Measurements from ENCODE around the gene SYNPO2L. TPM values are rescaled to one million over a fixed set of nuclear protein-coding genes. Genes with fewer than 3 reads are reported as not detected.
"Not testable (repeated sequence)": the region's sequence is repeated elsewhere in the genome, so short reads cannot be mapped to it uniquely, and the experiment has no call there.

Gene SYNPO2L
- 0.05 TPM in 1 of 2 replicates, not detected in the other for total RNA-seq

GRCh38 chr10:73655990-73656298 is at the start of gene SYNPO2L:
TSS of gene SYNPO2L (minus strand) at chr10:73656029. CDS start at chr10:73655922, 107 bp downstream.
- Mint-ChIP-seq H3K9me3 (no peaks in the 10 kb centered on the region), H3K27ac (no peak within 1 kb of the TSS), H3K36me3 (ENCODE audit: low read depth) (no peaks in the 10 kb centered on the region), H3K4me3 (no peak within 1 kb of the TSS), H3K4me1 (no peaks in the 10 kb centered on the region), H3K27me3 (no peaks in the 10 kb centered on the region)
- ChIA-PET CTCF (no interaction called here), POLR2A (no interaction called here)
- intact Hi-C loops (cut with micrococcal nuclease) = no loop called here
- no peak for ATAC-seq (ENCODE audit: low read depth)
- DNase-seq = no peak
- no peak for TF ChIP-seq CTCF (IDR thresholded peaks at IDR 0.05)

GRCh38 chr10:73703924-73704323 is 48.1 kb upstream of the SYNPO2L start:
- POLR2A ChIA-PET; H3K27me3 Mint-ChIP-seq; H3K4me1 Mint-ChIP-seq; H3K27ac Mint-ChIP-seq; H3K4me3 Mint-ChIP-seq; H3K9me3 Mint-ChIP-seq; ATAC-seq (ENCODE audit: low read depth); DNase-seq; intact Hi-C loops (cut with micrococcal nuclease); CTCF ChIA-PET: not testable (repeated sequence)
- peaks cover 33% of the 10 kb centered on the region for H3K36me3 Mint-ChIP-seq (ENCODE audit: low read depth)

- POLR2A ChIA-PET; H3K27ac Mint-ChIP-seq; ATAC-seq (ENCODE audit: low read depth): not testable (repeated sequence)
Observed at GRCh38 chr10:73698819-73699218, 43.0 kb upstream of the SYNPO2L start.

GRCh38 chr10:73697675-73698159 is 41.9 kb upstream of the SYNPO2L start, which contains the start of gene AGAP5:
TSS of gene AGAP5 (minus strand) at chr10:73698109. CDS start at chr10:73697755, 354 bp downstream.
- POLR2A ChIA-PET, CTCF ChIA-PET: not testable (repeated sequence)

More at GRCh38 chr10:73698819-73699218, 43.0 kb upstream of the SYNPO2L start:
- H3K27me3 Mint-ChIP-seq; CTCF ChIA-PET; intact Hi-C loops (cut with micrococcal nuclease); H3K4me3 Mint-ChIP-seq; DNase-seq; H3K9me3 Mint-ChIP-seq; H3K4me1 Mint-ChIP-seq: not testable (repeated sequence)
- H3K36me3 Mint-ChIP-seq (ENCODE audit: low read depth) = peaks cover 30% of the 10 kb centered on the region

GRCh38 chr10:73695302-73695701 is 39.5 kb upstream of the SYNPO2L start:
- H3K27me3 Mint-ChIP-seq; POLR2A ChIA-PET; intact Hi-C loops (cut with micrococcal nuclease); H3K27ac Mint-ChIP-seq; ATAC-seq (ENCODE audit: low read depth); H3K4me1 Mint-ChIP-seq; CTCF ChIA-PET; H3K9me3 Mint-ChIP-seq; H3K4me3 Mint-ChIP-seq; DNase-seq: not testable (repeated sequence)
- peaks cover 25% of the 10 kb centered on the region for H3K36me3 Mint-ChIP-seq (ENCODE audit: low read depth)

More at GRCh38 chr10:73697675-73698159, 41.9 kb upstream of the SYNPO2L start, which contains the start of gene AGAP5:
- ATAC-seq (ENCODE audit: low read depth); DNase-seq; H3K4me1 Mint-ChIP-seq; H3K27me3 Mint-ChIP-seq; H3K4me3 Mint-ChIP-seq; H3K27ac Mint-ChIP-seq; intact Hi-C loops (cut with micrococcal nuclease); H3K9me3 Mint-ChIP-seq: not testable (repeated sequence)
- peaks cover 29% of the 10 kb centered on the region for H3K36me3 Mint-ChIP-seq (ENCODE audit: low read depth)

GRCh38 chr10:73690755-73691154 is 34.9 kb upstream of the SYNPO2L start:
- H3K27ac Mint-ChIP-seq, CTCF ChIA-PET: not testable (repeated sequence)
- peaks cover 25% of the 10 kb centered on the region for H3K36me3 Mint-ChIP-seq (ENCODE audit: low read depth)

GRCh38 chr10:73689596-73689995 is 33.8 kb upstream of the SYNPO2L start:
- H3K27me3 Mint-ChIP-seq; H3K4me1 Mint-ChIP-seq; POLR2A ChIA-PET; H3K9me3 Mint-ChIP-seq; H3K27ac Mint-ChIP-seq; intact Hi-C loops (cut with micrococcal nuclease); ATAC-seq (ENCODE audit: low read depth); H3K4me3 Mint-ChIP-seq; CTCF ChIA-PET; DNase-seq: not testable (repeated sequence)
- H3K36me3 Mint-ChIP-seq (ENCODE audit: low read depth) = peaks cover 26% of the 10 kb centered on the region

More at GRCh38 chr10:73690755-73691154, 34.9 kb upstream of the SYNPO2L start:
- intact Hi-C loops (cut with micrococcal nuclease); H3K4me1 Mint-ChIP-seq; H3K9me3 Mint-ChIP-seq; H3K27me3 Mint-ChIP-seq; ATAC-seq (ENCODE audit: low read depth); POLR2A ChIA-PET; H3K4me3 Mint-ChIP-seq; DNase-seq: not testable (repeated sequence)

- ATAC-seq (ENCODE audit: low read depth); H3K27ac Mint-ChIP-seq; H3K9me3 Mint-ChIP-seq; CTCF ChIA-PET; DNase-seq; intact Hi-C loops (cut with micrococcal nuclease); H3K27me3 Mint-ChIP-seq; POLR2A ChIA-PET; H3K4me1 Mint-ChIP-seq; H3K4me3 Mint-ChIP-seq: not testable (repeated sequence)
- H3K36me3 Mint-ChIP-seq (ENCODE audit: low read depth) = peaks cover 21% of the 10 kb centered on the region
Observed at GRCh38 chr10:73687641-73688040, 31.8 kb upstream of the SYNPO2L start.

GRCh38 chr10:73674546-73674945 is 18.7 kb upstream of the SYNPO2L start:
- CTCF ChIA-PET; H3K36me3 Mint-ChIP-seq (ENCODE audit: low read depth); H3K27me3 Mint-ChIP-seq; DNase-seq; H3K9me3 Mint-ChIP-seq; H3K4me3 Mint-ChIP-seq; ATAC-seq (ENCODE audit: low read depth); H3K27ac Mint-ChIP-seq; intact Hi-C loops (cut with micrococcal nuclease); POLR2A ChIA-PET; H3K4me1 Mint-ChIP-seq: not testable (repeated sequence)

- intact Hi-C loops (cut with micrococcal nuclease); H3K27me3 Mint-ChIP-seq; H3K4me3 Mint-ChIP-seq; H3K9me3 Mint-ChIP-seq; DNase-seq; H3K27ac Mint-ChIP-seq; CTCF ChIA-PET; H3K36me3 Mint-ChIP-seq (ENCODE audit: low read depth); H3K4me1 Mint-ChIP-seq; ATAC-seq (ENCODE audit: low read depth); POLR2A ChIA-PET: not testable (repeated sequence)
Observed at GRCh38 chr10:73668378-73668777, 12.5 kb upstream of the SYNPO2L start.

GRCh38 chr10:73666153-73666809 is 10.5 kb upstream of the SYNPO2L start:
- H3K4me3 Mint-ChIP-seq; DNase-seq; ATAC-seq (ENCODE audit: low read depth); H3K27me3 Mint-ChIP-seq; H3K27ac Mint-ChIP-seq; POLR2A ChIA-PET; intact Hi-C loops (cut with micrococcal nuclease); CTCF ChIA-PET; H3K36me3 Mint-ChIP-seq (ENCODE audit: low read depth); H3K9me3 Mint-ChIP-seq; H3K4me1 Mint-ChIP-seq: not testable (repeated sequence)

GRCh38 chr10:73665581-73665980 is 9.8 kb upstream of the SYNPO2L start:
- H3K4me1 Mint-ChIP-seq; DNase-seq; ATAC-seq (ENCODE audit: low read depth); CTCF ChIA-PET; H3K36me3 Mint-ChIP-seq (ENCODE audit: low read depth); H3K27me3 Mint-ChIP-seq; intact Hi-C loops (cut with micrococcal nuclease); H3K9me3 Mint-ChIP-seq; H3K27ac Mint-ChIP-seq; H3K4me3 Mint-ChIP-seq; POLR2A ChIA-PET: not testable (repeated sequence)
